GM19240 (cell line): ENCODE results near the gene CUX1.

Source experiments
- DNase-seq: peaks from one replicate; pipeline ENCODE4 v3.0.0; 2011; ENCODE audit warnings: low spot score; ENCODE audit not compliant: insufficient read length

The CUX1 gene

GRCh38 chr7:102072636-102073209, 255.3 kb downstream of the CUX1 start:
- no peak for DNase-seq

GRCh38 chr7:102073931-102074880, 256.8 kb downstream of the CUX1 start:
- DNase-seq = no peak

GRCh38 chr7:102075126-102075525, 257.7 kb downstream of the CUX1 start:
- DNase-seq = no peak

GRCh38 chr7:102075553-102076135, 258.2 kb downstream of the CUX1 start:
- DNase-seq = no peak

GRCh38 chr7:102077081-102077480, 259.7 kb downstream of the CUX1 start:
- no peak for DNase-seq

- no peak for DNase-seq
Measured at GRCh38 chr7:102079140-102080018, 262.0 kb downstream of the CUX1 start.

- no peak for DNase-seq
Measured at GRCh38 chr7:102080019-102080433, 262.6 kb downstream of the CUX1 start.

- no peak for DNase-seq
Measured at GRCh38 chr7:102080434-102081243, 263.2 kb downstream of the CUX1 start.

- DNase-seq = no peak
Measured at GRCh38 chr7:102081244-102081627, 263.8 kb downstream of the CUX1 start.

GRCh38 chr7:102082693-102083368, 265.4 kb downstream of the CUX1 start:
- no peak for DNase-seq

GRCh38 chr7:102085218-102085772, 267.9 kb downstream of the CUX1 start:
- no peak for DNase-seq

GRCh38 chr7:102089175-102090098, 272.0 kb downstream of the CUX1 start:
- no peak for DNase-seq

- DNase-seq = no peak
Measured at GRCh38 chr7:102093599-102094315, 276.3 kb downstream of the CUX1 start.

- no peak for DNase-seq
Measured at GRCh38 chr7:102094316-102094650, 276.9 kb downstream of the CUX1 start.

GRCh38 chr7:102095321-102096011, 278.0 kb downstream of the CUX1 start:
- DNase-seq = no peak

GRCh38 chr7:102096012-102096332, 278.5 kb downstream of the CUX1 start:
- no peak for DNase-seq

GRCh38 chr7:102096706-102097427, 279.4 kb downstream of the CUX1 start:
- no peak for DNase-seq
